GM18519 (cell line): ENCODE results near the gene FAM20C.
"Not testable (repeated sequence)": the region's sequence is repeated elsewhere in the genome, so short reads cannot be mapped to it uniquely, and the experiment has no call there.

Experiments used
- ATAC-seq: cut with Tn5 transposase; IDR thresholded peaks from one replicate; pipeline ENCODE4 v1.9.1; 2021; ENCODE audit warnings: mild to moderate bottlenecking, moderate library complexity; ENCODE audit not compliant: unreplicated experiment, low FRiP score

FAM20C gene

GRCh38 chr7:253581-254336 is 61.4 kb downstream of the FAM20C start:
- no peak for ATAC-seq

DNA sequence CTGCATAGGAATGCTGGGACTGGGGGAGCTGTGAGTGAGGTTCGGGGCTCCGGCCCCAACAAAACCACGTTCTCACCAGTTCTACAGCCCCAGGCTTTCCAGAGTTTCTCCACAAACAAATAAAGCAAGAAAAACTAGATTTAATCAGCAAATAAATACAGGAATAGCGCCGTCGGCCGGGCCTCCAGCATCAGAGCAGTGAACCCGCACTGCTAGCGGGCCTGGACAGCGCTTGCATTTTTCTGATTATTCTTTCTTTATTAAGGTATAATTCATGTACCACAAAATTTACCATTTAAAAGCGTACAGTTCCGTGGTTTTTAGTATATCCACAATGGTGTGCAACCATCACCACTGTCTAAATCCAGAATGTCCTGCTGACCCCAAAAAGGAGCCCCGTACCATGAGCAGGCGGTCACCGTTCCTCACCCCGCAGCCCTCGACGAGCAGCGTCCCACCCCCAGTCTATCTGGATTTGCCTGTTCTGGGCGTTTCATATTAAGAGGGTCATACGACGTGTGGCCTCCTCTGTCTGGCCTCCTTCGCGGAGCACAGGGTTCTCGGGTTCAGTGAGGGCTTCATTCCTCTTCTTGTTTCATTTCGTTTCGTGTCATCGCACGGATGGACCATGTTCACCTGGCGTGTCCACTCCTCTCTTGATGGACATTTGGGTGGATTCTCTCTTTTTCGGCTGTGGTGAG is 62.1 kb downstream of the FAM20C start:
- ATAC-seq, result no peak

DNA sequence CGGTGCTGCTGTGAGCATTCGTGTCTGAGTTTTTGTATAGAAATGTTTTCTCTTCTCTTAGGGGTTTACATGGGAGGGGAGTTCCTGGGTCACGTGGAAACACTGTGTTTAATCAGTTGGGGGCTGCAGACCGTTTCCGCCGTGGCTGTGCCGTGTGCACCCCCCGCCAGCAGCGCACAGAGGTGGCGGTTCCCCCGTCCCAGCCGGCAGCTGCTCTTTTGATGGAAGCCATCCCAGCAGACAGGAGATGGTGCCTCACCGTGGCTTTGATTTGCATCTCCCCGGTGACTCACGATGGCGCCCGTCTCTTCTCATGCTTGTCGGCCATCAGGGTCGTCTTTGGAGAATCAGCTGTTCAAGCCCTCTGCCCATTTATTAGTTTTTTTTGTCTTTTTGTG is 62.7 kb downstream of the FAM20C start:
- ATAC-seq, result no peak

- ATAC-seq, result no peak
Measured at GRCh38 chr7:255721-256361, 63.5 kb downstream of the FAM20C start.

DNA sequence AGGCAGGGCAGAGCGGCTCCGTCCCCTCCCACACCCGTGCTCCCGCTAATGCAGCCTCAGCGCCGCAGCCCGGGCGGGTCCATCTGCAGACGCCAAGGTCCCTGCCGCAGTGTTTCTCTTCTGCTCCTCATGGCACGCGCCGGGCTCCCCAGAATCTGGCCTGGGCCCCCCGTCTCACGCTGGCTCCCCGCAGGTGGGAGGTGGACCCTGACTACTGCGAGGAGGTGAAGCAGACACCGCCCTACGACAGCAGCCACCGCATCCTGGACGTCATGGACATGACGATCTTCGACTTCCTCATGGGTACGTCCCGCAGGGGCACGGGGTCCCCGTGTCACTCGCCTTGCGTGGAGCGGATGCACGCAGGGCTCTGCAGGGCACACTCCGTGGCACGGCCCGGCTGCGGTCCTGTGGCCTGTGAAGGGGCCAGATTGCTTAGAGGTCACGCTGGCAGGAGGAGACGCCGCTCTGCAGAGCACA is 64.1 kb downstream of the FAM20C start:
- ATAC-seq, result no peak

DNA sequence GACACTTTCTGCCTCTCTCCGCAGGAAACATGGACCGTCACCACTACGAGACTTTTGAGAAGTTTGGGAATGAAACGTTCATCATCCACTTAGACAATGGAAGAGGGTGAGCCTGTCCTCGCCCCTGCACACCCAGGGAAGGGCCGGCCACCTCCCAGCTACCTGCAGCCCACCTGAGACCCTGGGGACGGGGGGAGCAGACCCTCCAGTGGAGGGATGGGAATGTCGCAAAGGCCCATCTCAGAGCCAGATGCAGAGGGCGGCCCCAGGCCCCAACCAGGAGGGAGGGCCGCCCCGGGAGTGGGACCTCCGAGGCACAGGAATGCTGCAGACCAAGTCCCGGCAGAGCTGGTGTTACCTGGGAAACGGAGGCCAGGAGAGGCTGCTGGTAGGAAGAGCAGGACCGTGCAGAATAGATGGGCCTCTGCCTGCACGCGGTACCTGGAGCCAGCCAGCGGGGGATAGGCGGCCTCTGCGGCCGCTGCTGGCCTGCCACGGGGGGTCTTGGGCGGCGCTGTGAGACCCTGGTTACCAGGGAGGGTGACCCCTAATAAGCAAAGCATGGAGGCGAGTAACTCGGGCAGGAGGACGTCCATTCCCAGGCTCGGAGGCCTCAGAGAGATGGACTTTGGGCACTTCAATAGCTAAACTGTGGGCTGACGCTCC is 64.7 kb downstream of the FAM20C start:
- no peak for ATAC-seq

- no peak for ATAC-seq
Measured at GRCh38 chr7:257647-257992, 65.2 kb downstream of the FAM20C start.

DNA sequence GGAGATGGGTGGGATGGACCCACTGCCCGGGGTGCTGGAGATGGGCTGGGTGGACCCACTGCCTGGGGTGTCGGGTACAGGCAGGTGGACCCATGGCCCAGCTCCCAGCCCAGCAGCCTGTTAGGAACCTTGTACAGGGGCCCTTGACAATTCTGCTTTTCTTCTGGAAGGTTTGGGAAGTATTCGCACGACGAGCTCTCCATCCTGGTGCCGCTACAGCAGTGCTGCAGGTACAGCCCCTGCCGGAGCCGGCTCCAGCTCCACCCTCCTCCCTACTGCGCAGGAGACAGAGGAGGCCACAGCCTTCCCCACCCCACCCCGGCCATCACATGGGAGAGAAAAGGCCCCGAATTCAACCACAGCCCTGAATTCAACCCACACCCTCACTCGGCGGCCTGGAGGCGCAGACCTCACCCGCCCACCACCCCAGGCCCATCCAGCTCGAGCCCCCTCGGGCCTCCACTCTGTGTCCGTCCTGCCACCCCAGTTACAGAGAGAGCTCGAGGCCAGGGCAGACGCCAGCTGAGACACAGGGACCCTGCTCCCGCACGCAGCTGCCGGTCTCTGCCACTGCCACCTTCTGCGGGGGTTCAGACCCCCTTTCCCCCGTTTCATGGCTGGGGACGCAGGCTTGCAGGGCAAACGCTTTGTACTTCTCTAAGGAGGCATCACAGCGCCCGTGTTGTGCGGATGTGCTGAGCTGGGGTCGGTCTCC is 66.3 kb downstream of the FAM20C start:
- no peak for ATAC-seq

DNA sequence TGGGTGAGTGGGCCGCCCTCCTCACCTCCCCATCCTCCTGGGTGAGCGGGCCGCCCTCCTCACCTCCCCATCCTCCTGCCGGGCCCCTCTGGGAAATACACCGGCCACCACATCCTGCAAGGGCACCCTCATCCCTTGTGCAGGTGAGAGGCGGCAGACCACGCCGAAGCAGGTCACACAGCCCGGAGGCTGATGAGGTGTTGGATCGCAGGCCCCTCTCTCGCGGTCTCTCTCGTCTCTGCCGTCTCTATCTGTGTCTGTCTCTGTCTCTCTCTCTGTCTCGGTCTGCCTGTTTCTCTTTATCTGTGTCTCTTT is 66.8 kb downstream of the FAM20C start:
- ATAC-seq, result no peak

- ATAC-seq, result no peak
Measured at GRCh38 chr7:259751-260405, 67.5 kb downstream of the FAM20C start.

DNA sequence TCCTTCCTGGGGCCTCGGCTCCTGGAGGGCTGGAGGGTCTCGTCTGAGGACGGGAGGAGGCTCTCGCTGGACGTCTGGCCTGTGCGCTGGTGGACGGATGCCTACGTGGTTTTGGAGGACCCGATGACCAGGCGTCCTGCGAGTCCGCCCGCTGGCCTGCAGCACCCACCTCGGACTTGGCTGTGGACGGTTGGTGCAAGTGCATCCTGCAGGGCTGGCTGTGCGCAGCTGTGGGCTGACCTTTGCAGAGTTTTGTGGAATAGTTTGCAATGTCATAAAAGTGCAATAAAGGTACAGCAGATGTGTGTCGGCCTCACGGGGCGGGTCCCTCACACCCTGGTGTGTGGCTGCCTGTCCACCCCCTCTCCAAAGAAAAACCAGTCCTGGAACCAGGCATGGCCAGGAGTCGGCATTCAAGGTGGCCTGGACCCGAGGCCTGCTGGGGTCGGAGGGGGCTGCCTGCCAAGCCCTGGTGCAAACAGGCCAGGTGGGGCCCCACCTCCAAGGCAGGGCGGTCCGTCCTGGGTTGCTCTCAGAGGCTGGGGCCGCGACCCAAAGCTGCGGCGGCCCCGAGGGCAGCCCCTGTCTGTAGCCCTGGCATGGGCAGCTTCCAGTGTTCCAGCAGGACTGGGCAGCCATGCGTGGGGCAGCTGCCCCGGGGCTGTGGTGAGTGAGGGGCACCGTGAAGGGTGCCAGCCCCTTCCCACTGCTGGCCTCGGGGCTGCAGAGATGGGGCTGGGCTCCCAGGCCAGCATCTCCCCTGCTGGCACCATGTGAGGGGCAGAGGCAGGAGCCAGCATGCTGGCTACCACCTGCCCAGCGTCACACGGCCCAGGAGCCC is 68.3 kb downstream of the FAM20C start:
- no peak for ATAC-seq

DNA sequence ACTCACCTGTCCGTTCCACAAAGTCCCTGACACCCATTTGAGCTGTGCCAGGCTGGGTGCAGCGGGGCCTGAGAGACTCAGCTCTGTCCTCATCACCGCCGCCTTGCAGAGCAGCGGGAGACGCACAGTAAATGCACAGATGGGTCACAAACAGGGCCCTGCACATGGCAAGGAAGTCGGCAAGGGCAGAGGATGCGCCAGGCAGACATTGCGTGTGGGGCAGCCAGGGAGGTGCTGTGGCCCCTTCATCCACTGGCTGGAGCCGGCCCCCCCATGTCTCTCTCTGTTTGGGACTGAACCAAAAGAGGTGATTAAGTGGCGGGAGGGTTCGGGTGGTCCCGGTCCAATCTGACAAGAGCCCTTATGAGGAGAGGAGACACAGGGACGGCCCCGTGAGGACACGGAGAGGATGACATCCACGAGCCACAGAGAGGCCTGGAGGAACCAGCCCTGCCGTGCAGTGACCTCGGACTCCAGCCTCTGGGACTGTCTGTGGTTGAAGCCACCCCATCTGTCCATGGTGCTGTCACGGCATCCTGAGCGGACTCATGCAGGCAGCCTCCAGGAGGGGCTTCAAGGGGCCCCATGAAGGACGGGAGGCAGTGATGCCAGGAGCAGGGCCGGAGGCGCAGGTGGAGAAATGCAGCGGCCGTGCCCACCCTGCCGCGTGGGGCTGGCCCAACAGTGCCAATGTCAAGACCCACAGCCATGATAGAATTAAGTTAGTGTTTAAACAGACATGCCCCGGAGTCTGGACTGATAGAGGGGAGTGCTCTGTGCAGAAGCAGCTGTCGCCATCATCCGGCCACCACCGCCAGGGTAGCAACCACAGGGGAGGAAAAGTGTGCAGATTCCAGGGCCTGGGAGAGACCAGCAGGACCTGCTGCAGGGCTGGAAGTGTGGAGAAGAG is 69.2 kb downstream of the FAM20C start:
- no peak for ATAC-seq

GRCh38 chr7:262251-262572 is 69.8 kb downstream of the FAM20C start:
- ATAC-seq, result no peak

DNA sequence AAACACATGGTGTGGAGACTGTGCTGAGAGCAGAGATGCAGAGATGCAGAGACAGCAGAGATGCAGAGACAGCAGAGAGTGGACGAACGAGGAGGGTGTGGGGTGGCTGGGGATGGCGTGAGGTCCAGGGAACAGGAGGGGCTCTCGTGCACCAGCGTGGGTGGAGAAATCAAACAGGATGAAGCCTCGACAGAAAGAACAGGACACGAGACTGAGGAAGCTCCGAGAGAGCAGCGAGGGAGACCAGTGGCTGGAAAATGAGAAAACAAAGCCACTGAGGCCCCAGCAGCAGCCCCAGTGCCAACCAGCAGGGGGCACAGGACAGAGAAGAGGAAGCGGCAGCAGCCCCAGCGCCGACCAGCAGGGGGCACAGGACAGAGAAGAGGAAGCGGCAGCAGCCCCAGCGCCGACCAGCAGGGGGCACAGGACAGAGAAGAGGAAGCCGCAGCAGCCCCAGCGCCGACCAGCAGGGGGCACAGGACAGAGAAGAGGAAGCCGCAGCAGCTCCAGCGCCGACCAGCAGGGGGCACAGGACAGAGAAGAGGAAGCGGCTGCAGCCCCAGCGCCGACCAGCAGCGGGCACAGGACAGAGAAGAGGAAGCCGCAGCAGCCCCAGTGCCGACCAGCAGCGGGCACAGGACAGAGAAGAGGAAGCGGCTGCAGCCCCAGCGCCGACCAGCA is 70.4 kb downstream of the FAM20C start:
- not testable (repeated sequence) for ATAC-seq

DNA sequence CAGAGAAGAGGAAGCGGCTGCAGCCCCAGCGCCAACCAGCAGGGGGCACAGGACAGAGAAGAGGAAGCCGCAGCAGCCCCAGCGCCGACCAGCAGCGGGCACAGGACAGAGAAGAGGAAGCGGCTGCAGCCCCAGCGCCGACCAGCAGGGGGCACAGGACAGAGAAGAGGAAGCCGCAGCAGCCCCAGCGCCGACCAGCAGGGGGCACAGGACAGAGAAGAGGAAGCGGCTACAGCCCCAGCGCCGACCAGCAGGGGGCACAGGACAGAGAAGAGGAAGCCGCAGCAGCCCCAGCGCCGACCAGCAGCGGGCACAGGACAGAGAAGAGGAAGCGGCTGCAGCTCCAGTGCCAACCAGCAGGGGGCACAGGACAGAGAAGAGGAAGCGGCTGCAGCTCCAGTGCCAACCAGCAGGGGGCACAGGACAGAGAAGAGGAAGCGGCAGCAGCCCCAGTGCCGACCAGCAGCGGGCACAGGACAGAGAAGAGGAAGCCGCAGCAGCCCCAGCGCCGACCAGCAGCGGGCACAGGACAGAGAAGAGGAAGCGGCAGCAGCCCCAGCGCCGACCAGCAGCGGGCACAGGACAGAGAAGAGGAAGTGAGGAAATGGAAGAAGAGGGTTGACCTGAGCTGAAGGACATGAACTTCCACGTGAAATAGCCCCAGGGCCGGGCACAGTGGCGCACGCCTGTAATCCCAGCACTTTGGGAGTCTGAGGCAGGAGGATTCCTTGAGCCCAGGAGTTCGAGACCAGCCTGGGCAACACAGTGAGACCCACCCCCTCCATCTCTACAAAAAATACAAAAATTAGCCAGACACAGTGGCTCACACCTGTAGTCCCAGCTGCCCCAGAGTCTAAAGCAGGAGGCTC is 71.3 kb downstream of the FAM20C start:
- not testable (repeated sequence) for ATAC-seq

- ATAC-seq, result no peak
Measured at GRCh38 chr7:264541-265191, 72.3 kb downstream of the FAM20C start.
